ENCODE results near the gene EXT2. TPM values are rescaled to one million over a fixed set of nuclear protein-coding genes. Genes with fewer than 3 reads are reported as not detected.

The EXT2 gene
- total and polyA plus RNA-seq, 4 donors = 18.0 to 95.3 (median 45.9) TPM

GRCh38 chr11:44126304-44126703, 30.8 kb downstream of the EXT2 start:
- no peak overlapping the region for H3K27ac ChIP-seq (ENCODE audit: low read depth in 1 of 2, low read length in 1 of 2)
- ATAC-seq (ENCODE audit: insufficient read depth, low FRiP score) (no peak), DNase-seq (no peak)
- no peak for TF ChIP-seq CTCF (IDR thresholded peaks at IDR 0.05; ENCODE audit: control extremely low read depth, extremely low read depth)
- H3K9ac ChIP-seq (ENCODE audit: insufficient read depth in 1 of 2, low read length in 2 of 2) = no peak overlapping the region
- no peaks in the 10 kb centered on the region for H3K4me1 ChIP-seq (ENCODE audit: control insufficient read depth in 5 of 5, insufficient read depth in 5 of 5, low read length in 5 of 5)
- no peaks in the 10 kb centered on the region for H3K9me3 ChIP-seq (ENCODE audit: control insufficient read depth in 4 of 4, insufficient read depth in 3 of 4, low read length in 3 of 4)
- H3K36me3 ChIP-seq (ENCODE audit: control insufficient read depth in 4 of 4, insufficient read depth in 4 of 4, low read length in 4 of 4) = peaks cover 20 to 42% (median 33%) of the 10 kb centered on the region in 4 donors
- no peaks in the 10 kb centered on the region for H3K27me3 ChIP-seq (ENCODE audit: control insufficient read depth in 3 of 3, insufficient read depth in 3 of 3, low read length in 2 of 3)
- 85 to 86% methylated on average over 2 of the region's 2 CpGs for whole genome bisulfite sequencing, 2 donors
- no peak overlapping the region for H3K4me3 ChIP-seq

GRCh38 chr11:44127130-44127529, 31.7 kb downstream of the EXT2 start:
- DNase-seq (no peak), ATAC-seq (ENCODE audit: insufficient read depth, low FRiP score) (no peak)
- TF ChIP-seq CTCF (IDR thresholded peaks at IDR 0.05; ENCODE audit: control extremely low read depth, extremely low read depth) = no peak
- Histone ChIP-seq H3K4me1 (ENCODE audit: control insufficient read depth in 5 of 5, insufficient read depth in 5 of 5, low read length in 5 of 5) (no peaks in the 10 kb centered on the region), H3K27me3 (ENCODE audit: control insufficient read depth in 3 of 3, insufficient read depth in 3 of 3, low read length in 2 of 3) (no peaks in the 10 kb centered on the region), H3K4me3 (no peak overlapping the region), H3K36me3 (ENCODE audit: control insufficient read depth in 4 of 4, insufficient read depth in 4 of 4, low read length in 4 of 4) (peaks cover 18 to 43% (median 33%) of the 10 kb centered on the region in 4 donors), H3K9ac (ENCODE audit: insufficient read depth in 1 of 2, low read length in 2 of 2) (no peak overlapping the region), H3K9me3 (ENCODE audit: control insufficient read depth in 4 of 4, insufficient read depth in 3 of 4, low read length in 3 of 4) (no peaks in the 10 kb centered on the region), H3K27ac (ENCODE audit: low read depth in 1 of 2, low read length in 1 of 2) (no peak overlapping the region)
- 70 to 89% methylated on average over 8 of the region's 8 CpGs for WGBS, 2 donors

- H3K27me3 ChIP-seq (ENCODE audit: control insufficient read depth in 3 of 3, insufficient read depth in 3 of 3, low read length in 2 of 3) = no peaks in the 10 kb centered on the region
- DNase-seq (no peak), ATAC-seq (ENCODE audit: insufficient read depth, low FRiP score) (no peak)
- H3K36me3 ChIP-seq (ENCODE audit: control insufficient read depth in 4 of 4, insufficient read depth in 4 of 4, low read length in 4 of 4) = peaks cover 15 to 43% (median 35%) of the 10 kb centered on the region in 4 donors
- 87 to 93% methylated on average over 3 of the region's 3 CpGs for WGBS, 2 donors
- H3K4me3 ChIP-seq = no peak overlapping the region
- no peak overlapping the region for H3K27ac ChIP-seq (ENCODE audit: low read depth in 1 of 2, low read length in 1 of 2)
- no peak overlapping the region for H3K9ac ChIP-seq (ENCODE audit: insufficient read depth in 1 of 2, low read length in 2 of 2)
- H3K9me3 ChIP-seq (ENCODE audit: control insufficient read depth in 4 of 4, insufficient read depth in 3 of 4, low read length in 3 of 4) = no peaks in the 10 kb centered on the region
- no peaks in the 10 kb centered on the region for H3K4me1 ChIP-seq (ENCODE audit: control insufficient read depth in 5 of 5, insufficient read depth in 5 of 5, low read length in 5 of 5)
- no peak for TF ChIP-seq CTCF (IDR thresholded peaks at IDR 0.05; ENCODE audit: control extremely low read depth, extremely low read depth)
Measured at GRCh38 chr11:44128729-44129128, 33.3 kb downstream of the EXT2 start.

- Histone ChIP-seq H3K27ac (ENCODE audit: low read depth in 1 of 2, low read length in 1 of 2) (no peak overlapping the region), H3K9me3 (ENCODE audit: control insufficient read depth in 4 of 4, insufficient read depth in 3 of 4, low read length in 3 of 4) (no peaks in the 10 kb centered on the region), H3K9ac (ENCODE audit: insufficient read depth in 1 of 2, low read length in 2 of 2) (no peak overlapping the region), H3K27me3 (ENCODE audit: control insufficient read depth in 3 of 3, insufficient read depth in 3 of 3, low read length in 2 of 3) (no peaks in the 10 kb centered on the region), H3K4me3 (no peak overlapping the region), H3K4me1 (ENCODE audit: control insufficient read depth in 5 of 5, insufficient read depth in 5 of 5, low read length in 5 of 5) (no peaks in the 10 kb centered on the region), H3K36me3 (ENCODE audit: control insufficient read depth in 4 of 4, insufficient read depth in 4 of 4, low read length in 4 of 4) (peaks cover 8 to 34% (median 32%) of the 10 kb centered on the region in 4 donors)
- DNase-seq = no peak
- ATAC-seq (ENCODE audit: insufficient read depth, low FRiP score) = no peak
- no peak for TF ChIP-seq CTCF (IDR thresholded peaks at IDR 0.05; ENCODE audit: control extremely low read depth, extremely low read depth)
- 88 to 91% methylated on average over 6 of the region's 6 CpGs for WGBS, 2 donors
Measured at GRCh38 chr11:44130751-44131150, 35.3 kb downstream of the EXT2 start.
